GM19438 (cell line): ENCODE results near the gene ZBTB20.

Experiments used
- ATAC-seq: cut with Tn5 transposase; IDR thresholded peaks from one replicate; pipeline ENCODE4 v1.9.1; 2021; ENCODE audit warnings: low read depth; ENCODE audit not compliant: unreplicated experiment

The ZBTB20 gene

GRCh38 chr3:115038817-115039216, 108.3 kb downstream of the ZBTB20 start:
- ATAC-seq: no peak

- ATAC-seq: peak; percentile 64
Observed at GRCh38 chr3:115022835-115023398, 124.2 kb downstream of the ZBTB20 start.

- ATAC-seq: no peak
Observed at GRCh38 chr3:115022199-115022598, 124.9 kb downstream of the ZBTB20 start.

GRCh38 chr3:115021061-115021460, 126.0 kb downstream of the ZBTB20 start:
- no peak for ATAC-seq

GRCh38 chr3:115019900-115020299, 127.2 kb downstream of the ZBTB20 start:
- no peak for ATAC-seq

GRCh38 chr3:115018694-115019093, 128.4 kb downstream of the ZBTB20 start:
- no peak for ATAC-seq

GRCh38 chr3:115007966-115008365, 139.1 kb downstream of the ZBTB20 start:
- no peak for ATAC-seq

GRCh38 chr3:115004201-115005140, 142.6 kb downstream of the ZBTB20 start:
- no peak for ATAC-seq

- ATAC-seq: no peak
Observed at GRCh38 chr3:114998971-114999579, 148.0 kb downstream of the ZBTB20 start.

GRCh38 chr3:114994554-114995341, 152.3 kb downstream of the ZBTB20 start:
- no peak for ATAC-seq

- ATAC-seq: no peak
Observed at GRCh38 chr3:114985776-114986175, 161.3 kb downstream of the ZBTB20 start.

- ATAC-seq: no peak
Observed at GRCh38 chr3:114983248-114983647, 163.8 kb downstream of the ZBTB20 start.

- peak; percentile 74 for ATAC-seq
Observed at GRCh38 chr3:114974387-114974786, 172.7 kb downstream of the ZBTB20 start.

GRCh38 chr3:114973536-114973935, 173.6 kb downstream of the ZBTB20 start:
- no peak for ATAC-seq

- ATAC-seq: no peak
Observed at GRCh38 chr3:114967168-114967567, 179.9 kb downstream of the ZBTB20 start.

- no peak for ATAC-seq
Observed at GRCh38 chr3:114962189-114962588, 184.9 kb downstream of the ZBTB20 start.

- no peak for ATAC-seq
Observed at GRCh38 chr3:114958930-114959329, 188.2 kb downstream of the ZBTB20 start.

GRCh38 chr3:114953800-114954199, 193.3 kb downstream of the ZBTB20 start:
- no peak for ATAC-seq

GRCh38 chr3:114953215-114953799, 193.8 kb downstream of the ZBTB20 start:
- ATAC-seq: no peak

- ATAC-seq: peak; percentile 58
Observed at GRCh38 chr3:114942773-114943172, 204.3 kb downstream of the ZBTB20 start.
